Astrocyte of the cerebellum (primary cell): ENCODE measurements around the gene SPECC1.

Experiments used
- DNase-seq: peaks from one replicate; pipeline ENCODE4 v3.0.0-alpha.2; 2011; ENCODE audit warnings: low read depth
- H3K4me3 ChIP-seq: 2 replicates; pipeline ENCODE4 v1.5.1; 2011; ENCODE audit warnings: mild to moderate bottlenecking, low read depth, low read length, moderate library complexity
- in situ Hi-C: cut with HindIII; loops from 2 replicates; pipeline ENCODE4 v1.10.0; 2017; ENCODE audit warnings: low sequenced_read_pairs
- TF ChIP-seq, protein P1 (sequence below): IDR thresholded peaks from 2 replicates; pipeline ENCODE4 v1.5.1; 2012; ENCODE audit warnings: low read length, low read depth, moderate library complexity, mild to moderate bottlenecking; ENCODE audit errors: missing control alignments

The SPECC1 gene

DNA sequence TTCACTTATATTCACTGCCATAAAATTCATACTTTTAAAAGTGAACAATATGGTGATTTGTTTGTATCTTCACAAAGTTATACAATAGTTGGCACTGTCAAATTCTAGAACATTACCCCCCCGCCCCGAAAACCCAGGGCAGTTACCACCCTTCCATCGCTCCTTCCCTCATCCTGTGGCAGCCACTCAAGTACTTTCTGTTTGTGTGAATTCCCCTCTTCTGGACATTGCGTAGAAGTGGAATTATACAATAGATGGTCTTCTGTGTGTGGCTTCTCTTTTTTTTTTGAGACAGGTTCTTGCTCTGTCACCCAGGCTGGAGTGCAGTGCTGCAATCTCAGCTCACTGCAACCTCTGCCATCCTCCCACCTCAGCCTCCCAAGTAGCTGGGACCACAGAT lies 58.6 kb downstream of the SPECC1 start:
- in situ Hi-C loops = loop anchor here (5.0 kb wide), 1 partner anchor 35 kb away; no protein-coding TSS in a partner anchor
- TF ChIP-seq, protein P1, sequence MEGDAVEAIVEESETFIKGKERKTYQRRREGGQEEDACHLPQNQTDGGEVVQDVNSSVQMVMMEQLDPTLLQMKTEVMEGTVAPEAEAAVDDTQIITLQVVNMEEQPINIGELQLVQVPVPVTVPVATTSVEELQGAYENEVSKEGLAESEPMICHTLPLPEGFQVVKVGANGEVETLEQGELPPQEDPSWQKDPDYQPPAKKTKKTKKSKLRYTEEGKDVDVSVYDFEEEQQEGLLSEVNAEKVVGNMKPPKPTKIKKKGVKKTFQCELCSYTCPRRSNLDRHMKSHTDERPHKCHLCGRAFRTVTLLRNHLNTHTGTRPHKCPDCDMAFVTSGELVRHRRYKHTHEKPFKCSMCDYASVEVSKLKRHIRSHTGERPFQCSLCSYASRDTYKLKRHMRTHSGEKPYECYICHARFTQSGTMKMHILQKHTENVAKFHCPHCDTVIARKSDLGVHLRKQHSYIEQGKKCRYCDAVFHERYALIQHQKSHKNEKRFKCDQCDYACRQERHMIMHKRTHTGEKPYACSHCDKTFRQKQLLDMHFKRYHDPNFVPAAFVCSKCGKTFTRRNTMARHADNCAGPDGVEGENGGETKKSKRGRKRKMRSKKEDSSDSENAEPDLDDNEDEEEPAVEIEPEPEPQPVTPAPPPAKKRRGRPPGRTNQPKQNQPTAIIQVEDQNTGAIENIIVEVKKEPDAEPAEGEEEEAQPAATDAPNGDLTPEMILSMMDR = no peak
- no peak overlapping the region for H3K4me3 ChIP-seq
- DNase-seq = no peak

- in situ Hi-C loops = loop anchor here (5.0 kb wide), 1 partner anchor 34 kb away; no protein-coding TSS in a partner anchor
- H3K4me3 ChIP-seq = no peak overlapping the region
- TF ChIP-seq, protein P1 = no peak
- no peak for DNase-seq
These were observed 59.3 kb downstream of the SPECC1 start for GRCh38 chr17:20068445-20068844.

DNA sequence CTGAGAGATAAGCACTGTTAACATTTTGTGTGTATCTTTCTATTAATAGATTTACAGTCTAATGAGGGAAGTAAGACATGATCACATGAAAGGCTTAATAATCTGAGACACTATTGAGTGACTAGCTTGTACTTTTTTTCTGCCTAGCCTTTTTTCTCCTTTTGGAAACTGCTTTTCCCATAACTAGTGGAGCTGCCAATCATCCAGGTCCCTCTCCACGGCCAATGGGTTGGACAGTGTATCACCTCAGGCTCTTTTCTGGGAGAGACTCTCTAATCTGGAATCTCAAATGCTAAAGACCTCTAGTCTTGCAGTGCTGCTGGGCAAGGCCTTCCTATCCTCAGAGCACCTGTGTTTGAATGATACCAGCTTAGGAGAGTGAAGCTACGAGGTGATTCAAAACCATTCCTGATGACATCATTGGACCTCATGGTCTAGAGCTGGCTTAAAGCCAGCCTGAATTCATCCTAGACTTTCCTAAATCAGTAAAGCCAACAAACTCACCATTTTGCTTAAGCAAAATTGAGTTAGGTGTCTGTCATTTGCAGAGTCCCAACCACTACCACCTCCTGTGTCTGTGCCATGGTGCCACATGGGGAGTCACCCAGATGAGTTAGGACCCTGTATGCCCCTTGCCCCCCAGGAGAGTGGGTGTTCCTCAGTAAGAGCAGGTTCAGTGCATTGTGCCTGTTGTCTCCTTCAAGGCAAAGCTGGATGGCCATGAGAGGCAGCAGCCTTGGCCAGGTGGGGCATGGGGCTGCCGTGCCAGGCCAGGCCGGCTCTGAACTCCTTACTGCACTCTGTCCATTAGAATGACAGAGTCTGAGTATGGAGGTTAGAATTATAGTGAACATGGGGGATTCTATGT lies 62.9 kb downstream of the SPECC1 start:
- in situ Hi-C loops = no loop called here
- TF ChIP-seq, protein P1 = no peak
- no peak overlapping the region for H3K4me3 ChIP-seq
- no peak for DNase-seq

GRCh38 chr17:20072692-20072992 lies 63.5 kb downstream of the SPECC1 start:
- in situ Hi-C loops = no loop called here
- no peak overlapping the region for H3K4me3 ChIP-seq
- DNase-seq = no peak
- TF ChIP-seq, protein P1 = no peak

DNA sequence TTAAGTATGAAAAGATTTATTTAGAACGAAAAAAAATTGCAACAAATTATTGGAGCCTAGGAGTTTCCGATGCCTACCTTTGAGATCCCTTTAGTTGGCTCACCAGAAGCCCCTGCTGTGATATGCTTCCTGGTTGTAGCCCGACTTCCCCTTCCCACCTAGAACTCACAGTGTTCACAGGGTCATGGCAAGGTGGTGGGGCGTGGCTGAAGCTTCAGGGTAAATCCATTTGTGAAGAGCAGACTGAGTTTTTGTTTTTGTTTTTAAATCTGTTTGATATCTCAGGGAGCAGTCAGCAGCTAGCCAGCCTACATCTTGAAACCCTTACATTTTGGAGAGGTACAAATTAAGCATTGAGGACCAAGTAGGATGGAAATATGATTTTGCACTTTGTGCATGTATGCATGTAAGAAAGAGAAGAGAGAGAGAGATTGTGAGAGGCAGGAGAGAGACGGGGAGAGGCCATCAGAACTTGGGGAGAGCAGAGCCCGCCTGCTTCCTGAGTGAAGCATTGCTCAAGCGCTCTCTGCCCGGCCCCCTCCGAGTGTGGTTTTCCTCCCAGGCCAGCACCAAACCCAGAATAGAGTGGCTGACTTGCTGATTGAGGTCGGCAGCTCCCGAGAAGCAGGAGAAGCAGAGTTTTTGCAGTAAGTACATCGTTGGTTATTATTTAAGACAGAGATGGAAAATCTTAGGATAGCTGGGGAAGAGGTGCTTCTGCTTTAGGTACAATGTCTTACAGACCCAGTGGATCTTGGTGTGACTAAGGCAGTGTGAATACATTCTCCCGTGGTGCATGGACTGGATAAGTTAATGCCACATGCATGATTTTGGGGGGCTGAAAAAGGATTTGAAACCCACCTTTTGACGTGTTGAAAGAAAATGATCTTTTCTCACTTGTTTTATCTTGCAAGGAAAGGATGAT lies 64.2 kb downstream of the SPECC1 start:
- H3K4me3 ChIP-seq = no peak overlapping the region
- no peak for DNase-seq
- in situ Hi-C loops = no loop called here
- TF ChIP-seq, protein P1 = no peak

DNA sequence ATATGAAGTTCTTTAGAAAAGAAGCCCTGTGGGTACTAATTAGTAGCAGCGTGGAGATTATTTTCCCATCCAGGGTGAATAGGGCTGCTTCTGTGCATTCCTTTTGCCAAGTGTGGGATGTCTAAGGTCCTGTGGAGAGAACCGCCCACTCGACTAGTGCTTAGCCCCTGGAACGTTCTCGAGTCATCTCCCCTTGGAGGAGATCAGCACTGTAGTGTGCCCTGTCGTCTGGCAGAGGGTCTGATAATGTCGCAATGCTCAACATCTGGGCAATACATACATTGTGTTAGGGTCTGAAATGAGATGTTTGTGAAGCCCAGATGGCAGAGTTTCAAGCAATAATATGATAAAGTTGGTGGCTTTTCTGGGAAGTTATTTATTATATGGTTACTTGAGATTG lies 64.8 kb downstream of the SPECC1 start:
- in situ Hi-C loops = no loop called here
- no peak overlapping the region for H3K4me3 ChIP-seq
- TF ChIP-seq, protein P1 = no peak
- no peak for DNase-seq
